IPS DF 19.7 (cell line): ENCODE results near the gene DHX8.
A peak's percentile ranks its signal among the peaks of the same experiment; 100 is the strongest.

Experiments
- DNase-seq: peaks from one replicate; pipeline ENCODE4 v3.0.0-alpha.2; 2013; ENCODE audit warnings: low read depth, low spot score

DHX8 gene

GRCh38 chr17:43524945-43525575, 41.3 kb downstream of the DHX8 start:
- DNase-seq, result no peak

GRCh38 chr17:43526886-43527648, 43.3 kb downstream of the DHX8 start:
- no peak for DNase-seq

- DNase-seq, result no peak
These were observed 44.7 kb downstream of the DHX8 start for GRCh38 chr17:43528319-43528987.

DNA sequence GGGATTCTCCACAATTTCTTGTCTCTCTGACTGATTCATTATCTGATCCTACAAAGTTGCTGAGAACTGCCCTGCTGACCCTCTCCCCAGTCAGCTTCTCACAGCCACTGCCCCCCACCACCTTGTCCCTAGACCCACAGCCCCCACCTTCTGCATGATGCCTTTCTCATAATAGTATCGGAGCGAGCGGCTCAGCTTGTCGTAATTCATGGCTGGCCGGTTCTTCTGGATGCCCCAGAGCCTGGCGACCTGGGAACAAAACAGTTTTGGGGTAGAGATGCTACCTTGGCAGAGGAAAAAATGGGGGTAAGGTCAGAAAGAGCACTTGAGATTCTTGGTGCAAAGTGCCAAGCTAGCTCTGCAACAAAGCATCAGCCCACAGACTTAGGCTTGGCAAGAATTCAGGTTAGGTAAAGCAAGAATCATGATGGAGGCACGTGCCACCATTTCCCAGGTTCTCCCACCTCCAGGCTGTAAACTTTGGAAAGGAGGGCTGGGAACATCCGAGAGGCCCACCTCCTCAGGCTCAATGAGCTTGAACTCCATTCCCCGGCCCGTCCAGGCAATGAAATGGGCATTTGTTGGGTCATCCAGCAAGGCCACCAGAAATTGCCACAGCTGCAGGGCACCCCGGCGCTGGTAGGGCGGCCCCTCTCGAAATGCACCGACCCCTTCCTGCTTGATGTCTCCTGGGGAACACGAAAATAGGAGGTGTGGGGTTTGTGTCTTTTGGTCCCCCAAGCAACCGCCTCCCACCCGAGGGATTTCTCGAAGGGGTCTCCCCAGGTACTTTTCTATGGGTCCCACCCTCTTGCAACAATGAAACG, 45.4 kb downstream of the DHX8 start:
- no peak for DNase-seq

GRCh38 chr17:43529947-43530287, 46.1 kb downstream of the DHX8 start:
- DNase-seq, result no peak

GRCh38 chr17:43530288-43531081, 46.7 kb downstream of the DHX8 start:
- peak; percentile 100 for DNase-seq

DNA sequence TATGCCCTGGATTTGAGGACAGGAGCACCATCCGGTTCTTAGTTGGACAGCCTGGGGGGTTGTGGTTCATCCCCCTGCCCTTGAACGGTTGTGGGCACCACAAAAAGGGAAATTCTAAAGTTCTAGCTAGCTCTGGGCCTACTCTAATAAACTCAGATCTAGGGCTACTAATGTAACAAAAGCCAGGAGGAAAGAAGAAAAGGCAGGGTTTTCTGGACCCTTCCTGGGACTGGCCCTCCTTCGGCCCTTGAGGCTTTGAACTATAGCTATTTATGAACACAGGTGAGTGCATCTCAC, 47.3 kb downstream of the DHX8 start:
- no peak for DNase-seq

DNA sequence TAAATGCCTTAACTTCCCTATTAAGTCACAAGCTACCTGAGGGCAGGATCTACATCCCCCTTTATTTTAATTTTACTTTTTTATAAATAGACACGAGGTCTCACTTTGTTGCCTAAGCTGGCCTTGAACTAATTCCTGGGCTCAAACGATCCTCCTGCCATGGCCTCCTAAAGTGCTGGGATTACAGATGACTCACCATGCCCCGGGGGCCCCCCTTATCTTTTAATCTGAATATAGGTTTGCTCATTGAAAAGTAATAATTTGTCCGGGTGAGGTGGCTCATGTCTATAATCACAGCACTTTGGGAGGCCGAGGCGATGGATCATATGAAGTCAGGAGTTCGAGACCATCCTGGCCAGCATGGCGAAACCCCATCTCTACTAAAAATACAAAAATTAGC, 48.2 kb downstream of the DHX8 start:
- DNase-seq, result no peak

GRCh38 chr17:43532581-43532980, 48.8 kb downstream of the DHX8 start:
- DNase-seq, result no peak

DNA sequence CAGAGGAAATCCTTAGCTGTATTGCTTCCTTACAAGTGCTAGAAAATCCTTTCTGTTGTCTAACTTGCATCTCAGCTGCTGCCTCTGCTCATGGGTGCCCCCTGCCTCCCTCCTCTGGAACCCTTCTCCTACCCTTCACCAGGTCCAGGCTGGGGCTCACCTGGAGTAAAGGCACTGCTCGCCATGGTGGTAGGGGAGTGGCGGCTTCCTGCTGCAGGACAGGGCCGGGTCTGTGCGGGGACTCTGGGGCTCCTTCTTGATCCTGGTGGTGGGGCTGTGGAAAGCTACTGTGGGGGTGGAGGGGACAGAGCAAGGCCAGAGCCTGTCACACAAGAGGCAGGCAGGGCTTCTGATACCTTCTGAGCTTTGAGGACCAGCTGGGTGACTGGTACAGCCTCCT, 49.9 kb downstream of the DHX8 start:
- DNase-seq, result no peak

GRCh38 chr17:43534909-43535308, 51.1 kb downstream of the DHX8 start:
- no peak for DNase-seq

- DNase-seq, result no peak
These were observed 52.6 kb downstream of the DHX8 start for GRCh38 chr17:43536236-43536992.

DNA sequence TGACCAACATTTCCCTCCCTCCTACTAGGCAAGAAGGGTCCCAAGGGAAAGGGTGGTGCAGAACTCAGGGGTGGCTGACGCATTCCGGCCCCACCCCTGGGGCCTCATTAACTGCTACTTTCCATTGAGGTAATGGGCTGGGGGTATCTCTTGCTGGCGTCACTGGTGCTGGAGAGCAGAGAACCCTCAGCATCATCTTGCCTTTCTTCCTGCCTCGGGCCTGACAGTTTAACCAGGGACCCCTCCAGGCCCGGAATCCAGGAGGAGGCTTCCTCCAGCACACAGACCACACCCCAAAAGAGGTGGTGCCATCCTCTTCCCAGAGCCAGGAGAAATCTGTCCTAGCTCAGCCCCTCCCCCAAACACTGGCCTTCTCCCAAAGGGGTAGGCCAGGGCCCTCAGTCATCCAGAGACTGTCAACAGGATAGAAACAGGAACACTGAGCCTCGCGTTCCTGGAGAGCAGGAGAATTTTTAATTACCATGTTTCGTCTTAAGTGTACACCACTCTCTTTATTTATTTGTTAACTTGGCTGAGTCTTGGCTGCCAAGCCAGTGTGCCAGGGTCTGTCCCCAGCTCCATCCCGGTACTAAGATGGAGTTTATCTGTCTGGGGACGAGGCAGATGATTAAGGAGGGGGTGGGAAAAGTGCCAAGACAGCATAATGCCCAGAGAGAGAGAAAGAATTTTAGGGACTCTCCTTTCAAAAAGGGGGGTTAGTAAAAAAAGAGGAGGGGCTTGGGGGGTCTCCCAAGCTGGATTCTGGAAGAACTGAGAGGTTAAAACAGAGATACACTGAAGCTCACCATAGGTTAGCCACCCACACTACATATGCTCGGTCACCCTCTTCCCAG, 57.3 kb downstream of the DHX8 start:
- no peak for DNase-seq

GRCh38 chr17:43542859-43543258, 59.1 kb downstream of the DHX8 start:
- DNase-seq, result no peak

DNA sequence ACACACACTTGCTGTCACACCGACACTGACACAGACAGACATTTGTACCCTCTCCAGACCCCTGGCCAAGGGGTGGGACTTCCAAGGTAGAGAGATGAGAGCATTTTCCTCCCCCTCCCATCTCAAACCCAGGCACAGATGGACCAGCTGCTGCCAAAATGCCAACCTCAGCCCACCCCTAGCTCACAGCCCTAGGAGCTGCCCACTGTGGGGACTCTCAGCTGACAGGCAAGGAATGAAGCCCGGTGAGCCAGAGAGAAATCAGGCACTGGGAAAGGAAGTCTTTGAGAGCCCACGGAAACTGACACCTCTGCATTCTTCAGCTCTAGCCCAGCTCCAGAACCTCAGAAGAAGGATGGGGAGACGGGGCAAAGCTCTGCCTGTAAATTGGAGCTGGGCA, 59.5 kb downstream of the DHX8 start:
- DNase-seq, result no peak

- no peak for DNase-seq
These were observed 60.2 kb downstream of the DHX8 start for GRCh38 chr17:43543771-43544575.

- DNase-seq, result no peak
These were observed 61.5 kb downstream of the DHX8 start for GRCh38 chr17:43545383-43545632.

GRCh38 chr17:43546319-43547188, 62.8 kb downstream of the DHX8 start, which contains the start of gene ETV4:
Gene ETV4 (minus strand): TSS chr17:43546340. CDS start chr17:43545617, 723 bp downstream.
- DNase-seq, result no peak
